H54 (cell line): Measurements from ENCODE around the gene CCDC68.

Source experiments
- DNase-seq: peaks from one replicate; pipeline ENCODE4 v3.0.0; 2011; ENCODE audit warnings: low spot score, mixed read lengths; ENCODE audit not compliant: insufficient read length
- FAIRE-seq: peaks from 3 replicates; lab custom pipeline; 2011; peaks lifted over from hg19 to GRCh38; lab: Jason Lieb, UNC
- POLR2A ChIP-seq: IDR thresholded peaks from 2 replicates; pipeline ENCODE4 v1.6.1; 2011; ENCODE audit warnings: low read depth, mild to moderate bottlenecking, low read length

The CCDC68 gene

DNA sequence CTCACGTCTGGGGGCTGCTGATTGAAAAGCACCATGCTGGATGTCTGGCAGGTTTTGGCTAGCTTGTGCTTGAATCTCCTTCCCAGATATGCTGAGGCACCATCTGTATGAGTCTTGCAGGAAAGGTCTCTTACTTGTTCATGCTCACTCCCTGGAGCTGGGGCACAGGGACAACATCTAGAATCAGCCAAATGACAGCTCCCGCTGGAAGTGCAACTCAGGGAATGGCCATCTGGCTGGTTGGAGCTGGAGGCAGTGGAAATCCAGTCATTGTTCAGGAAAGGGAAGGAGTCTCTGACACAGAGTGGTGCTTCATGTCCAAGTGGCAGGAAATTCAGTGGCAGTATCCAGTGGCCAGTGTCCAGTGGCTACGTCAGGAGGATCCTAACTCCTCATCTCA is 9.7 kb downstream of the CCDC68 start:
- TF ChIP-seq POLR2A: no peak
- DNase-seq (no peak), FAIRE-seq (no peak)

DNA sequence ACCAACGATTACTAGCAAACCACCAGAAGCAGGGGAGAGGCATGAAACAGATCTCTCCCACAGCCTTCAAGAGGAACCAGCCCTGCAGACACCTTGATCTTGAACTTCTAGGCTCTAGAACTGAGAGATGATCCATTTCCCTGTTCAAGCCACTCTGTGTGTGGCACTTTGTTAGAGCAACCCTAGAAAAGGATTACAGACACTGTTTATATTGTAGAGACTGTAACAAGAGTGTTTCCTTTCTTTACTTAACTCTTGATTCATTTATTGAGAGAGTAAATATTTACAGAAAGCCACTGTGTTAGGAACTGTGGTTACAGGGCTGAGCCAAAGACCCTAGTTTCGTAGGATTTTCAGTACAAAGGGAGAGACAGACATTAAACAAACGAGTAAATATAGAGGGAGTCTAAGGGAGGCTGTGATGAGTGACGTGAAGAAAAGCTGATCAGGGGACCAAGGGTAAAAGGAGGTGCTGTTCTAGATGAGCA is 10.9 kb downstream of the CCDC68 start:
- FAIRE-seq (no peak), DNase-seq (no peak)
- TF ChIP-seq POLR2A: no peak

DNA sequence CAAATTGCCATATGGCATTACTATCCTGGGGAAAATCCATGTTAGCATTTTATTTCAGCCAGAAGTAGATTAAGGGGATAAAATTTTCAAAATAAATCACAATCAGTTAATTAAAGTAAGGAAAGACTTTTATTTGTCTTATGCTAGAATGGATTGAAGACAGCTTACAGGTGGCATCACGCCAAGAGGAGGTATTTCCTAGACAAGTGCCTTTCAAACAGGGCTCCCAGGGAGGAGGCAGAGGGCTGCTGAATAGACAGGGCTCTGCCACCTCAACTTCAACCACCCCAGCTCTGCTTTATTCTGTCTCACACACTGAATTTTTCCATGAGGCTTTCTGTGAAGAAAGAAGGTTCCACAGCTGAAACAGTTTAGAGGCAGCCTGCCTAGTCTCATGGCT is 12.2 kb downstream of the CCDC68 start:
- no peak for DNase-seq
- FAIRE-seq: no peak
- no peak for TF ChIP-seq POLR2A

DNA sequence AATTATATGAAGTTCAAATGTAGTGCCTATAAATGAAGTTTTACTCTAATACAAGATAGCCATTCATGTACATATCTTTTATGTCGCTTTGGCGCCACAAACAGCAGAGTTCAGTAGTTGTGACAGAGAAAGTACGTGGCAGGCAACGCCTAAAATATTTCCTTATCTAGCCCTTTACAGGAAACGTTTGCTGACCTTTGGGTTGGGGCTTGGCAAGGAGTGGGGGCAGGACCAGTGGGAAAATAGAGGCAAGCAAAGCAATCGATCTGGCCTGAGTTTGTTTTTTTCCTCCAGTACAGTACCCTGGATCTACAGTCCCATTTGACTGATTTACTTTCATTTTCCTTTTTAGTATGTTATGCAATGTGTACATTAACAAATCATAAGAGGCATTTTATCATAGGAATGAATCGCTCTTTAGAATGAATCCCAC is 13.1 kb downstream of the CCDC68 start:
- no peak for DNase-seq
- peak; percentile 62 for FAIRE-seq
- TF ChIP-seq POLR2A: no peak

DNA sequence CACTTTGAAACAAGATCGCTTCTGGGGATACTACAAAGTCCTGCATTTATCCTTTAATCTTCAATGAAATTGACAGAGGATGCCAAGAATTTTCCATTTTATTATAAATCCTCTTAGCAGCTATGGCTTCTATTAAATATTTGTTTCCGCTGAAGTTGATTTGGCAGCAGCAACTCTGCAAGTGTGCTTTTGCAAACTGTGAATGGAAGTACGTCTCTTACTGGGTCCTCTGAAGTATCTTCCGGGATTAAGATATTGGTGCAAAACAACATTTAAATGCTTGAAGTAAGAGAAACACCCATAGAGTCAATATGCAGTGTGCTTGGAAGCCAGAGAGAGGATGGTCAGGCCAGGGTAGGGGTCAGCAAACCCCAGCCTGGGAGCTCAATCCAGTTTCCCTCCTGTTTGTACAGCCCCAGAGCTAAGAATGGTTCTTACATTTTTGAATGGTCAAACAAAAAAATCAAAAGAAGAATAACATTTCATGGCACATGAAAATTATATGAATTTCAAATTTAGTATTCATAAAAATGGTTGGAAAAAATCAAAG is 13.6 kb downstream of the CCDC68 start:
- FAIRE-seq: no peak
- TF ChIP-seq POLR2A: no peak
- DNase-seq: no peak

DNA sequence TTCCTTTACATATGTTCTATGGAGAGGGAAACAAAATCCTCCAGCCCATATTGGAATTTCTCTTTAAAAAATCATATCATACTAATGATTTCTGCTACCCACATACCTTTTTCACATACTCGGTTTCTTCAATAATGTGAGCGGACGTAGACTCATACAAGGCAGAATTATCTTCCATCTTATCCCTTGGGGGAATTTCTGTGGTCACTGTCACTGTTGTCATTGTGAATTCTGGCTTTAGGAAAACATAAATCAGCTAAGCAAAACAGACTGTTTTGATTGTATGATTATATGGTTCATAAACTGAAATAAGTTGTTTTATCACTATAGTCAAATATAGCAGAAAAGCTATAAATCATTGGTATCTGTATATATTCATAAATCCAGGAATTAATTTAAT is 16.7 kb downstream of the CCDC68 start:
- no peak for FAIRE-seq
- no peak for DNase-seq
- TF ChIP-seq POLR2A: no peak

DNA sequence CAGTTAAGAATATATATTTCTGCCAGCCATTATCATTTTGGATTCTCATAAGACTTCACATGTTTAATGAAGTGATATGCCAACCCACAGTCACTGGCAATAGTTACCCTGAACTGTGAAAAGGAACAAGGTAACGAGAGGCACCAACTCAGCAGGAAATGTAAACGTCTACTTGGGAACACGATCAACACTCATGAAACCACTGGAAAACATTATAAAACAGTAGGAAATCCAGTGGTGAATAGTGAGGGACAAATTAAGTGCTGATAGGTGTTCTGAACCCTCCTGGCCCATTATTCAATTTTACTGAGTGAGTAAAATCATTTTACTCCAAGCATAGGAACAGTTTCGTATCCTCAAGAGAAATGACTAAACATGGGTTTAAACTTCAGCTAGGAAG is 17.1 kb downstream of the CCDC68 start:
- DNase-seq (no peak), FAIRE-seq (no peak)
- TF ChIP-seq POLR2A: no peak

DNA sequence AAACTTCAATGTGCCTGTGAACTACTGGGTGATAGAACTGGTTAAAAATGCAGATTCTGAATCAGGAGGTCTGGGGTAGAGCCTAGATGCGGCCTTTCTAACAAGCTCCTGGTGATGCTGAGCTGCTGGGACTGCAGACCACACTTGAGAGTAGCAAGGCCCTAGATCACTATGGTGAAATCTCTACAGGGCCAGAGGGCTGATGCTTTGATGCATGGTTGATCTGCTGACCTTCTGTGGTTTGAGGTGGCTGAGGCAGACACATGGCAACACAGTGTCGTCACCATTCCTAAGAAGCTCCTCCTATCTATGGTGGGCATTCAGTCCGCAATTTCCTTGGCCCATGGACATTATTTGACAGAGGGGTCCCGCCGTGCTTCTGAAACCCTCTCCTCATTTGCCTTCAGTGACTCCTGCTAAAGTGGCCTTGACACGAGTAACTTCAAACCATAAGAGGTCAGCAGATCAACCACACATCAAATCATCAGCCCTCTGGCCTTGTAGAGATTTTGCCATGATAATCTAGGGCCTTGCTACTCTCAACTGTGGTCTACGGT is 19.8 kb downstream of the CCDC68 start:
- DNase-seq (no peak), FAIRE-seq (no peak)
- no peak for TF ChIP-seq POLR2A

DNA sequence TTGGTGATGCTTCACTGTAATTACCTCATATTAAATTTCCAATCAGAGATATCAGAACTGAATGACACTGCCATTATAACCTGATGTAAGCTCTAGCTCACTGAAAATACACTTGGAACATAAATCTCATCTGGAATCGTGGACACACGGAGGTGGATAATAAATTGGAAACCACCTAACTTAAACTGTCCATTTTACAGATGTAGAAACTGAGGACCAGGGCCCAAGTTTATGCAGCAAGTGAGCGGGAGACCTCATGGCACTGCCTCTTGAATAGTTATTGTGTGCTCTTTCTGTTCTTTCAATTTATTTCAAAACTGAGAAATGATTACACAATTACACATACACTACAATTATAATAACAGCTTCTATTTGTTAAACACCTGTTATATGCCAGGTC is 20.8 kb downstream of the CCDC68 start:
- FAIRE-seq (no peak), DNase-seq (no peak)
- TF ChIP-seq POLR2A: no peak

DNA sequence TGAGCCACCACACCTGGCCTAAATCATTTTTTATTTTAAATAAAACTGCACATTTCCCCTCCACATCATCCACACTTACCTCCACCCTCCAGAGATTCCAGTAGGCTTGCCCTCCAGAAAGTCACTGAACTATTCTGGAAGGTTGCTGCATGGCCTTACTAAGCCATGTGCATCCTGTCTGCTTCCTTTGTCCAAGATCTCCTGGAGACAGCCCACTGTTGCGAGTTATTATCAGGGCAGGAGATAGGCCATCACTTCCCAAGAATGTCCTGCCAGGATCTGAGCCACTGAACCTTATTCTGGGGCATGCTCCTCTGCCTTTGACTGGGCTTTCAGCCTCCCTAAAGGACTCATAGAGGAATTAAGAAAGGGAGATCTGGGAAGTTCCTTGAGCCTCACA is 26.8 kb downstream of the CCDC68 start:
- FAIRE-seq: no peak

DNA sequence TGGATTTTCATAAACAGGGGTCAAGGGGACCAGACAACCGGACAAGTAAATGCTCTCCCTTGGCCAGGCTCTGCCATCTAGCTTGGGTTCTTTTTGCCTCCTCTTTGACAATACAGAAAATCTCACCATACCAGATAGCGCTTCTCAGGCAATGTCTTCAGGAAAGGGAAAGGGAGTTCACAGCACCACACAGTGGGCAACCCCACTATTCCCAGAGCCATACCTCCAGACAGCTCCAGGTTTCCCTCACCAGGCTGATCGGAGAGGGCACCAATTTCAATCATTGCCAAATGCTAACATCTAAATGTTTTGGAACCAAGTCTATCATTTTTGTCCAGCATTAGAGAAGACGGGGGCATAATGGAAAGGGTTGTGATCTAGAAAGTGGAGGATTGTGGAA is 28.1 kb downstream of the CCDC68 start:
- no peak for FAIRE-seq
- no peak for DNase-seq
- no peak for TF ChIP-seq POLR2A

More for the DNA sequence above, 26.8 kb downstream of the CCDC68 start:
- no peak for TF ChIP-seq POLR2A
- DNase-seq: no peak

DNA sequence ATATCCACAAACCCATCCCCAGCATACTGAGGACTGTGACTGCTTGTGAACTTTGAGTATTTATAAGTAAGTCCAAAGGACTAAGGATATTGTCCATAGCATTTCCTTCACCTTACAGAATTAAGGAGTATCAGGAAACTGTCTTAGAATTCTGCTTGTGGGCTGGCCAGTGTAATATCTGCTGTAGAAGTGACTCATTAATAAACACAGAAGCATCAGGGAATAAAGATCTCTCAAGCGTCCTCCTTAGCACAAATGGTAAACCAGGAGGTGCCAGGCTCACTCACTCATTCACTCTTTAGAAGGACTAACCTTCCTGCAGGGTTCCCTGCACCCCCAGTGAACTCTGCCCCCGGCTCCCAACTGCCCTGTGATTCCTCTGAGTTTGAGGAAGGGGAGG is 31.0 kb downstream of the CCDC68 start:
- DNase-seq (no peak), FAIRE-seq (no peak)
- TF ChIP-seq POLR2A: no peak

DNA sequence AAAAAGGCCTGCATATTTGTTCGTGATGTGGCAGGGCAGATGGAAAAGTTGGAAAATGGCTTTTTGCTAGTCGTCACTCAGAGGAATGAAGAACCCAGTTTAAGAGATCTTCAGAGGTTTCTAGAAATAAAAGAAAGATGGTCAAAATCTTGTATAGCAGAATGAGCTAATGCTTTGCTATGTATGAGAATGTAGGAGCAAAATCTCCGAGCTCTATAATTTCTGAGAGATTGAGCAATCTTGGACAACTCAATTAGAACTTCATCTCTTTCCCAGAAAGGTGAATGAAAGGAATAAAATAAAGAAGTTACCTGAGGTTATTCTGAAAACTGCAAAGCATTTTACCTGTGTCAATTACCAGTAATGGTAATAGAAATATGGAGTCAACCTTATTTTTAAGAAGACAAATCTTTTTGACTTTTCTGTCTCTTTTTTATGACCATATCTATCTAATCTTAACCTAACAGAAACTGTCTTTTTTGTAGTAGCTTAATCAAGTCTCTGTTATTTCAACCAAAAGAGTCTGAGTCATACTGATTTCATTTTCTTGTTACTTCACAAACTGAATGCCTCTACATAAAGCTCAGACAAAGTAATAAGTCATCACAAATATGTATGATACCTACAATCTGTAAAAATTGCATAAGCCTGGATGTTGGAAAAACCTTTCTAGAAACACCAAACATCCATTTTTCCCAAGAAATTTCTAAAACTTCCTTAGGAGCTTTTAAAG is 32.5 kb downstream of the CCDC68 start:
- no peak for FAIRE-seq
- TF ChIP-seq POLR2A: no peak
- DNase-seq: no peak

DNA sequence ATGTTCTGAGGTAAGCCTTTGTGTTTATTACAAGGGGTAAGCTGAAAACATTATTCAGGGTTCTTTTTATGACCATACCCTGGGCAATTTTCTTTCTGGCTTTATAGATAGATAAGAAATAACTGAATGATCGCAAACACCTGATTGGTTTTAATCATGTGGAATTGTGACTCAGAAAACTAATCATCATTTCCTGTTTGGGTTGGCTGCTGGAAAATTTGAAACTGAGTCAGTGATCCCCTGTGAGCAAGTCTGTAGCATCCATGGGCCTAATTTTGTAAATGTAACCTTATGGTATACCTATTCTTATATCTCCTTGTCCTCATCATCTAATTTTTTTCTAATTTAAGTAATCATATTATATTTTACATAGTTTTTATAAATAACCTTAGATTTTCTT is 34.3 kb downstream of the CCDC68 start:
- FAIRE-seq: no peak
- no peak for TF ChIP-seq POLR2A
- no peak for DNase-seq
